Transverse colon (tissue), 4 donors: ENCODE data around the gene ZBTB8B. TPM values are rescaled to one million over a fixed set of nuclear protein-coding genes. Genes with fewer than 3 reads are reported as not detected.

Experiments used
- DNase-seq: peaks from one replicate; pipeline ENCODE4 v3.0.0-alpha.2; 2019
- H3K27ac ChIP-seq, 4 donors: fragments of 200-600 bp; sonication (generic); 2 replicates each; pipeline ENCODE4 v1.5.1; 2016 to 2018; ENCODE audit warnings: inconsistent platforms in 4 of 4
- H3K27me3 ChIP-seq: fragments of 200-600 bp; sonication (generic); 2 replicates; pipeline ENCODE4 v1.5.1; 2017; ENCODE audit warnings: inconsistent platforms
- H3K36me3 ChIP-seq, 4 donors: fragments of 200-600 bp; sonication (generic); 2 replicates each; pipeline ENCODE4 v1.5.1; 2017 to 2019; ENCODE audit warnings: inconsistent platforms in 4 of 4
- H3K4me1 ChIP-seq, 4 donors: fragments of 200-600 bp; sonication (generic); 2 replicates each; pipeline ENCODE4 v1.5.1; 2017 to 2020; ENCODE audit warnings: inconsistent platforms in 4 of 4
- H3K4me3 ChIP-seq, 4 donors: fragments of 200-600 bp; sonication (generic); 1 replicate in 1 of 4; 2 replicates in 3 of 4; pipeline versions ENCODE4 v1.5.1 to v1.6.1; 2017 to 2019; ENCODE audit warnings: inconsistent platforms in 4 of 4
- H3K9me3 ChIP-seq, 2 donors: fragments of 200-600 bp; sonication (generic); 2 replicates each; pipeline ENCODE4 v1.5.1; 2017 to 2019; ENCODE audit warnings: inconsistent platforms in 2 of 2
- EP300 ChIP-seq: sonication (generic); formaldehyde crosslinking; IDR thresholded peaks from one replicate; pipeline ENCODE4 v1.6.1; 2017; ENCODE audit warnings: antibody characterized with exemption, low read depth
- POLR2A ChIP-seq: fragments of 450-650 bp; IDR thresholded peaks from one replicate; pipeline ENCODE4 v1.6.1; 2016; ENCODE audit warnings: antibody characterized with exemption, mild to moderate bottlenecking, moderate library complexity
- POLR2AphosphoS5 ChIP-seq, 3 donors: sonication (generic); formaldehyde crosslinking; IDR thresholded peaks; one replicate each; pipeline ENCODE4 v1.6.1; 2016; ENCODE audit warnings: antibody characterized with exemption in 3 of 3
- WGBS, 2 donors: methylation state at CpG; one replicate each; pipeline ENCODE4 v1.1.5; 2018; ENCODE audit warnings: low coverage in 1 of 2; 5-methylcytosine and 5-hydroxymethylcytosine counted together
- in situ Hi-C, 4 donors: fragments of 200-750 bp; cut with MboI; loops; one replicate each; pipeline versions ENCODE4 v1.15.0 to v1.15.1; 2017; ENCODE audit warnings: low sequenced_read_pairs in 3 of 4, low pct_ligation_motif_present in 1 of 4, low pct_unique_long_range_greater_than_20kb in 1 of 4
- intact Hi-C: fragments of 100-400 bp; cut with DNase I; formaldehyde crosslinking; loops from one replicate; pipeline ENCODE4 v1.15.1; 2023; ENCODE audit warnings: low total_unique reads
- total RNA-seq, 4 donors: library from RNA; depleted of rRNA; stranded (reverse); fragments of >200 nt; gene quantifications; one replicate each; pipeline ENCODE4 v1.1.0, GENCODE V29; 2016
- TF ChIP-seq, protein P1 (sequence below), 5 experiments: fragments of 200-600 bp in 3 of 5; fragments of 450-650 bp in 2 of 5; sonication (generic) in 3 of 5; IDR thresholded peaks; 1 replicate in 2 of 5; 2 replicates in 3 of 5; pipeline ENCODE4 v1.5.1; 2016 to 2017; ENCODE audit warnings: antibody characterized with exemption in 5 of 5, inconsistent platforms in 3 of 5, mild to moderate bottlenecking in 2 of 5, moderate library complexity in 1 of 5

ZBTB8B gene
- total RNA-seq = under 1 TPM in 1 of 4 donors, not detected in 3; under 0.01 TPM

DNA sequence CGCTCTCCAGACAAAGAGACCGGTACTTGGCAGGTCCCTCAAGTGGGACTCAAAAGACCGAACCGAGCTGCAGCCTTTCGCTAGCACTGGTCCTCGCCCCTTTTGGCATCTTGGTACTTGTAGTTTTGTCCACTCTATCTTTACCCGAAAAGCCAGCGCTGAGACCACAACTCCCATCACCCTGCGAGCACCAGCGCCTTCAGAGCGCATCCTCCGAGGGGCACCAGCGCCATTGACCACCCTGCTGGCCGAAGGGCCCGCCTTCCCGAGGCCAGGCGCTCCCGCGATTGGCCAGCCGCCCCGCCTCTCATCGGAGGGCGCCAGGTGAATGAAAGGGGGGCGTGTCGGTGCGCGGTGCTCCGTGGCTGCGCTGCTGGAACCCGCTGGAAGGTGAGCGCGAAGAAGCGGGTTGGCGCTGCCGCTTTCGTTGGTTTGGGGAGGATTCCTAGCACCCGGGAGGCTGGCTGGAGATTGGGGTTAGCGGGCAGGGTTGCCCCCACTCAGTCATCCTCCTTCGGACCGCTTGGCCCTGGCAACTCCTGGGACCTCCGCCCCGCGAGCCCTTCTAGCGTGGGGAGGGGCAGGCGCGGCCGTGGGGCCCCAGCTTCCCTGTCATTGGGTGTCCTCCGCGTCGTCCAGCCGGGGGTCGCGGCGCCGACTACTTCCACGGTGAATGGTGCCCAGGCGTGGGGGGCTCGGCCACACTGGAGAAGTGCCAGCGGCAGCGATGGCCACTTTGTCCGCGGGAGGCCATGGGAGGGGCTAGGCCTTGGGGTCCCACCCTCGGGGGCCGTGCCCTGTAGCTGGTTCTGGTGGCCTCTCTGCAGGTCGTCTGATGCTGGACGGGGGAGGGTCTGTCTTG is at the start of gene ZBTB8B:
Gene ZBTB8B (plus strand): TSS at position 357 of the 862 bp plus-strand sequence. CDS start 5,553 bp downstream, outside the sequence.
- H3K36me3 ChIP-seq = no peaks in the 10 kb centered on the region
- peaks cover 73% of the 10 kb centered on the region for H3K27me3 ChIP-seq
- intact Hi-C loops (no loop called here), in situ Hi-C loops (no loop called here)
- peak within 1 kb of the TSS; percentile 2 to 45 (median 18) for H3K4me3 ChIP-seq
- 3% methylated on average over 56 of the region's 66 CpGs; no CpG with 5 or more reads in 1 of the 2 donors for WGBS, 2 donors
- no peak within 1 kb of the TSS for H3K27ac ChIP-seq
- DNase-seq = peak; percentile 60
- TF ChIP-seq POLR2AphosphoS5 (IDR thresholded peaks at IDR 0.05) (no peak), POLR2A (no peak), EP300 (no peak)
- TF ChIP-seq, protein P1, sequence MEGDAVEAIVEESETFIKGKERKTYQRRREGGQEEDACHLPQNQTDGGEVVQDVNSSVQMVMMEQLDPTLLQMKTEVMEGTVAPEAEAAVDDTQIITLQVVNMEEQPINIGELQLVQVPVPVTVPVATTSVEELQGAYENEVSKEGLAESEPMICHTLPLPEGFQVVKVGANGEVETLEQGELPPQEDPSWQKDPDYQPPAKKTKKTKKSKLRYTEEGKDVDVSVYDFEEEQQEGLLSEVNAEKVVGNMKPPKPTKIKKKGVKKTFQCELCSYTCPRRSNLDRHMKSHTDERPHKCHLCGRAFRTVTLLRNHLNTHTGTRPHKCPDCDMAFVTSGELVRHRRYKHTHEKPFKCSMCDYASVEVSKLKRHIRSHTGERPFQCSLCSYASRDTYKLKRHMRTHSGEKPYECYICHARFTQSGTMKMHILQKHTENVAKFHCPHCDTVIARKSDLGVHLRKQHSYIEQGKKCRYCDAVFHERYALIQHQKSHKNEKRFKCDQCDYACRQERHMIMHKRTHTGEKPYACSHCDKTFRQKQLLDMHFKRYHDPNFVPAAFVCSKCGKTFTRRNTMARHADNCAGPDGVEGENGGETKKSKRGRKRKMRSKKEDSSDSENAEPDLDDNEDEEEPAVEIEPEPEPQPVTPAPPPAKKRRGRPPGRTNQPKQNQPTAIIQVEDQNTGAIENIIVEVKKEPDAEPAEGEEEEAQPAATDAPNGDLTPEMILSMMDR (IDR thresholded peaks at IDR 0.05) = no peak
- no peaks in the 10 kb centered on the region for H3K9me3 ChIP-seq
- H3K4me1 ChIP-seq = peaks cover 5 to 16% (median 10%) of the 10 kb centered on the region in 4 donors

DNA sequence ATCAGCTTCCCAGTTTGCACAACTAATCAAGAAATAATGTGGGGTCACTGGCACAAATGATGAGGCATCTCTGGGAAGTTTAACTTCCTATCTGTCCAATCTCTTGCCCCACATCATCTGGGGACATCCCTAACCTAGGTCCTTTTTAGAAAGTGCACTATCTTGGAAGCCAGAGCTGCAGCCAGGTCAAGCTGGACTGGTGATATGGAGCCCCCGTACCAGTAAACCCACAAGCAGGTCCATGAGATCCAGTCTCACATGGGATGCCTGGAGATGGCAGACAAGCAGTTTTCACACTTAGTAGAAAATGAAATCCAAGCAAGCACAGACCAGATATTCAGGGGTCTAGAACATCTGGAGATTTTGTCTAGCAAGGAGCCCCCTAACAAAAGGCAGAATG is 43.1 kb upstream of the ZBTB8B start:
- Histone ChIP-seq H3K27me3 (peaks cover 22% of the 10 kb centered on the region), H3K36me3 (no peaks in the 10 kb centered on the region), H3K4me3 (no peak overlapping the region), H3K27ac (no peak overlapping the region), H3K9me3 (peaks cover 0 to 5% of the 10 kb centered on the region in 2 donors), H3K4me1 (peaks cover 0 to 6% (median 5%) of the 10 kb centered on the region in 4 donors)
- 82 to 100% methylated on average over 1 of the region's 1 CpG for WGBS, 2 donors
- DNase-seq = no peak
- TF ChIP-seq EP300 = no peak
- TF ChIP-seq POLR2A = no peak
- no peak for TF ChIP-seq POLR2AphosphoS5 (IDR thresholded peaks at IDR 0.05)
- TF ChIP-seq, protein P1 (IDR thresholded peaks at IDR 0.05) = no peak
- intact Hi-C loops (no loop called here), in situ Hi-C loops (no loop called here)

GRCh38 chr1:32426489-32427255 is 38.2 kb upstream of the ZBTB8B start:
- 0 to 31% methylated on average over 2 to 35 of the region's 36 CpGs for WGBS, 2 donors
- Histone ChIP-seq H3K36me3 (no peaks in the 10 kb centered on the region), H3K4me1 (peaks cover 0 to 9% (median 7%) of the 10 kb centered on the region in 4 donors), H3K9me3 (no peaks in the 10 kb centered on the region), H3K27me3 (peaks cover 36% of the 10 kb centered on the region), H3K27ac (no peak overlapping the region), H3K4me3 (peak overlapping the region in 2 of 4 donors; percentile 11 to 24)
- intact Hi-C loops (no loop called here), in situ Hi-C loops (no loop called here)
- peak; percentile 17 for DNase-seq
- TF ChIP-seq EP300 (no peak), POLR2A (no peak), POLR2AphosphoS5 (IDR thresholded peaks at IDR 0.05) (no peak)
- TF ChIP-seq, protein P1 (IDR thresholded peaks at IDR 0.05) = no peak
